ENCODE results near the gene AAK1.
"Not testable (repeated sequence)": the region's sequence is repeated elsewhere in the genome, so short reads cannot be mapped to it uniquely, and the experiment has no call there.

AAK1 gene

GRCh38 chr2:69585855-69586555 lies 57.5 kb downstream of the AAK1 start:
- H3K27me3 Mint-ChIP-seq: no peaks in the 10 kb centered on the region
- H3K4me3 Mint-ChIP-seq: peak overlapping the region; percentile 14
- H3K36me3 Mint-ChIP-seq (ENCODE audit: low read depth): peaks cover 2% of the 10 kb centered on the region
- H3K9me3 Mint-ChIP-seq: no peaks in the 10 kb centered on the region
- H3K27ac Mint-ChIP-seq: peak overlapping the region; percentile 33
- peaks cover 90% of the 10 kb centered on the region for H3K4me1 Mint-ChIP-seq (ENCODE audit: low read depth)

GRCh38 chr2:69584127-69584889 lies 59.2 kb downstream of the AAK1 start:
- Mint-ChIP-seq H3K9me3 (no peaks in the 10 kb centered on the region), H3K27me3 (no peaks in the 10 kb centered on the region), H3K36me3 (ENCODE audit: low read depth) (peaks cover 7% of the 10 kb centered on the region), H3K27ac (peak overlapping the region; percentile 81), H3K4me3 (no peak overlapping the region), H3K4me1 (ENCODE audit: low read depth) (peaks cover 89% of the 10 kb centered on the region)

DNA sequence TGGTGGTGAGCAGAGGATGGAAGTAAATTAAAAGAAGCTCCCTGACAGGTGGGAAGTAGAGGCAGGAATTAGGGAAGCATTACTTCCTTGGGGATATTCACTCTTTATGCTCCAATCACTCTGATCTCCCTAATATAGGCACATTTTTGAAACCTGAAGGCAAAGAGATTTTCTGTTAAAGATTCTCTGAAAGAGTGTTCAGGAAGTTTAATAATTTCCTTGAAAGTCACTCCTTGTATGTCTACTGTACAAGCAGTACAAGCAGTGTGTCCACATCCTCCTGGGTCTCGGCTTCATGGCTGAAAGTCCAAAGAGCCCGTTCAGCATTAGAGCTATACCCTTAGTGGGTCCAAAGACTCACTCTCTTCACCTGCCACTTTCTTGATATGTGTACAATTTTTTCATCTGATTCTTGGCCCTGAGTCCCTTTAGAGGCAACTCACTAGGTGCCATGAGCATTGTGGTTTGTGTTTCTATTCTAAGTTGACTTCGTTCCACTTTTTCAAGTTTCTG lies 60.2 kb downstream of the AAK1 start:
- Mint-ChIP-seq H3K4me1 (ENCODE audit: low read depth) (peaks cover 89% of the 10 kb centered on the region), H3K27ac (peak overlapping the region; percentile 81), H3K36me3 (ENCODE audit: low read depth) (peaks cover 7% of the 10 kb centered on the region), H3K9me3 (no peaks in the 10 kb centered on the region), H3K4me3 (peak overlapping the region; percentile 62), H3K27me3 (no peaks in the 10 kb centered on the region)

- Mint-ChIP-seq H3K36me3 (ENCODE audit: low read depth) (peaks cover 7% of the 10 kb centered on the region), H3K4me3 (peak overlapping the region; percentile 62), H3K9me3 (no peaks in the 10 kb centered on the region), H3K27me3 (no peaks in the 10 kb centered on the region), H3K27ac (peak overlapping the region; percentile 81), H3K4me1 (ENCODE audit: low read depth) (peaks cover 90% of the 10 kb centered on the region)
Measured at GRCh38 chr2:69582582-69583176, 60.9 kb downstream of the AAK1 start.

GRCh38 chr2:69581774-69582581 lies 61.6 kb downstream of the AAK1 start:
- peaks cover 7% of the 10 kb centered on the region for H3K36me3 Mint-ChIP-seq (ENCODE audit: low read depth)
- H3K9me3 Mint-ChIP-seq: no peaks in the 10 kb centered on the region

GRCh38 chr2:69580486-69580885 lies 63.1 kb downstream of the AAK1 start:
- no peak overlapping the region for H3K4me3 Mint-ChIP-seq
- H3K9me3 Mint-ChIP-seq: no peaks in the 10 kb centered on the region
- peak overlapping the region; percentile 45 for H3K27ac Mint-ChIP-seq
- H3K27me3 Mint-ChIP-seq: no peaks in the 10 kb centered on the region
- H3K36me3 Mint-ChIP-seq (ENCODE audit: low read depth): peaks cover 7% of the 10 kb centered on the region
- H3K4me1 Mint-ChIP-seq (ENCODE audit: low read depth): peaks cover 95% of the 10 kb centered on the region

More at GRCh38 chr2:69581774-69582581, 61.6 kb downstream of the AAK1 start:
- Mint-ChIP-seq H3K27me3 (no peaks in the 10 kb centered on the region), H3K4me1 (ENCODE audit: low read depth) (peaks cover 97% of the 10 kb centered on the region), H3K27ac (peak overlapping the region; percentile 81), H3K4me3 (peak overlapping the region; percentile 62)

DNA sequence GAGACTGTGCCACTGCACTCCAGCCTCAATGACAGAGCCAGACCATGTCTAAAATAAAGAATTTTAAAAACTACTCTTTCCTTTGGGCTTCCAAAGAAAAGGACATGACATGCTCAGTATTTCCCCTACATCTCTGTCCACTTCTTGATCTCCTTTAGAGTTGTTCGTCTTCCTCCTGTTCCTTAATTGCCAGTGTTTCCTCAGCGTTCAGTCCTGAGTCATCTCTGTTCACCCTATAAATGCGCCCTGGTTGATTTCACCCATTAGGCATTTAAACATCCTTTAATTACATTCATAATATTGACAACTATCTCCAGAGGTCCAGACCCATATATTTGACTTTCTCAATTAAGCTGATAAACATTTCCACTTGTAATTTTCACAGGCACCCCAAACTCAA lies 64.0 kb downstream of the AAK1 start:
- Mint-ChIP-seq H3K9me3 (no peaks in the 10 kb centered on the region), H3K4me3 (no peak overlapping the region), H3K27ac (peak overlapping the region; percentile 64), H3K36me3 (ENCODE audit: low read depth) (peaks cover 7% of the 10 kb centered on the region), H3K27me3 (no peaks in the 10 kb centered on the region), H3K4me1 (ENCODE audit: low read depth) (peaks cover 88% of the 10 kb centered on the region)

- Mint-ChIP-seq H3K4me3 (no peak overlapping the region), H3K9me3 (no peaks in the 10 kb centered on the region), H3K36me3 (ENCODE audit: low read depth) (peaks cover 7% of the 10 kb centered on the region), H3K27ac (peak overlapping the region; percentile 46), H3K27me3 (no peaks in the 10 kb centered on the region), H3K4me1 (ENCODE audit: low read depth) (peaks cover 82% of the 10 kb centered on the region)
Measured at GRCh38 chr2:69578198-69578540, 65.4 kb downstream of the AAK1 start.

DNA sequence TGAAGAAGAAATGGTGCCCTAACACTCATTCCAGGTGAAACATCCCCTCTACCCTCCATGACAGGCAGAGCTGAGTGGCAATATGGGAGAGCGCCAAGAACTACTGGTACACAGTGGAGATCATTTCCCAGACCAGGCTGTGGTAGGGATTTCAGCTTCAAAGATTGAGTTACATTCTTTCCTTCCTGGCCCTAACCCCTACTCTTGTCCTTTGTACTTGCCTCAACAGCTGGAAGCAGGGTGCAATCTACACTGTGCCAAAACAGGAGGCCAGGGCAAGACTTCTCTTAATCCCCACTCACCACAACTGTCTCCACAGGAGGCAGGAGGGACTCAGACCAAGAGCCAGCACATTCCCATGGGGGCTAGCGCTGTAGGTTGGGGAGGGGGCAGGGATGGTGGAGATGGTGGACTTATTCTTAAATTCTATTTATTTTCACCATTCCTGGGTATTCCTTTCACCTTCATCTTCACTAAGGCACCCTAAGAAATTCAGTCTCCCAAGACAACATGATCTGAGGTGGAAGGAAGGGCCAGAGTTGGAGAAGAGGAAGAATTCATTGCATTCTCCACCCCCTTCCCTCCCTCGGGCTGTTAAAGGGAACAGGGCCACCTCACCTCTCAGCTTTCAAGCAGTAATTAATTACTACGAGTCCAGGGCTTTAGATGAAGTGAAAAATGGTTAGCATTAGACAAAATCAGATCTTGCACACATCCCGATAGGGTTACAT lies 65.9 kb downstream of the AAK1 start:
- Mint-ChIP-seq H3K27ac (peak overlapping the region; percentile 46), H3K36me3 (ENCODE audit: low read depth) (peaks cover 10% of the 10 kb centered on the region)

DNA sequence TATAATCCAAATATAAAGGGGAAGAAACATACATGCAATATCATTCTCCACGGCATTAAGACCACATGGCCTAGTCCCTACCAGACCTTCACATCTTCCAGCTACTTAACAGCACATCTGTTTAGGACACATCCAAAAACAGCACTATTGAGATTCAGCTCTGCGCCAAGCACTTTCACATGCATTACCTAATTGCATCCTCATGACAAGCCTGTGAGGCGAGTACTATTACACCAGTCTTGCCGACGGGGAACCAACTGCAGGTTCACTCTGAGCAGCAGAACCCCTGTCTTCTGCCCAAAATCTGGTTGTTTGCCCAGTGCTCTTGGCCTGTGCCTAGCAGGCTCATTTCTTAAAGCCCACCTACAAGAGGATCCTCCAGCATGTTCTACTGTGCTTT lies 66.7 kb downstream of the AAK1 start:
- no peaks in the 10 kb centered on the region for H3K9me3 Mint-ChIP-seq
- no peak overlapping the region for H3K4me3 Mint-ChIP-seq
- H3K27ac Mint-ChIP-seq: peak overlapping the region; percentile 14
- H3K4me1 Mint-ChIP-seq (ENCODE audit: low read depth): peaks cover 78% of the 10 kb centered on the region
- no peaks in the 10 kb centered on the region for H3K27me3 Mint-ChIP-seq
- peaks cover 10% of the 10 kb centered on the region for H3K36me3 Mint-ChIP-seq (ENCODE audit: low read depth)

More for the DNA sequence above, 65.9 kb downstream of the AAK1 start:
- Mint-ChIP-seq H3K4me1 (ENCODE audit: low read depth) (peaks cover 82% of the 10 kb centered on the region), H3K4me3 (no peak overlapping the region), H3K9me3 (no peaks in the 10 kb centered on the region), H3K27me3 (no peaks in the 10 kb centered on the region)

GRCh38 chr2:69575926-69576325 lies 67.6 kb downstream of the AAK1 start:
- H3K27ac Mint-ChIP-seq: no peak overlapping the region
- H3K4me1 Mint-ChIP-seq (ENCODE audit: low read depth): peaks cover 79% of the 10 kb centered on the region
- H3K4me3 Mint-ChIP-seq: no peak overlapping the region
- H3K36me3 Mint-ChIP-seq (ENCODE audit: low read depth): peaks cover 10% of the 10 kb centered on the region
- no peaks in the 10 kb centered on the region for H3K9me3 Mint-ChIP-seq
- H3K27me3 Mint-ChIP-seq: no peaks in the 10 kb centered on the region

GRCh38 chr2:69575371-69575770 lies 68.2 kb downstream of the AAK1 start:
- not testable (repeated sequence) for H3K27ac Mint-ChIP-seq; H3K36me3 Mint-ChIP-seq (ENCODE audit: low read depth)

GRCh38 chr2:69572641-69573040 lies 70.9 kb downstream of the AAK1 start:
- H3K4me3 Mint-ChIP-seq: no peak overlapping the region
- peak overlapping the region; percentile 27 for H3K27ac Mint-ChIP-seq
- no peaks in the 10 kb centered on the region for H3K27me3 Mint-ChIP-seq
- peaks cover 78% of the 10 kb centered on the region for H3K4me1 Mint-ChIP-seq (ENCODE audit: low read depth)
- no peaks in the 10 kb centered on the region for H3K9me3 Mint-ChIP-seq
- peaks cover 3% of the 10 kb centered on the region for H3K36me3 Mint-ChIP-seq (ENCODE audit: low read depth)

More at GRCh38 chr2:69575371-69575770, 68.2 kb downstream of the AAK1 start:
- H3K9me3 Mint-ChIP-seq, H3K4me3 Mint-ChIP-seq, H3K27me3 Mint-ChIP-seq: not testable (repeated sequence)
- H3K4me1 Mint-ChIP-seq (ENCODE audit: low read depth): peaks cover 81% of the 10 kb centered on the region

DNA sequence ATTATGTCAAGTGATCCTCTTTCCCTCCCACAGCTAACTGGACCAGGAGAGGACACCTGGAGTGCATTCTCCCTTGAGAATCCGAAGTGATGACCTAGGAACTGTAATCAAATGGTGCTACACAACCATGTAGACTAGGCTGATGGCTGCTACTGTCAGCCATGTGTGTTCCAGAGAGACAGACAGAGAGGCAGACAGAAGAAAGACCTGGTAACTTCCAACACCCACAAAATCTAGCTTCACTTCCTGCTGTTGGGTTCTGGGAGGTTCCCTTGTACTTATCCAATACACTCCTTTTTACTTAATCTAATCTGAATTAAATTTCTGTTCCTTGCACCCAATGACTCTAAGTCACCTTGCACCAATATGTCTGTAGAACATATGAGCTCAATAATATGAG lies 72.3 kb downstream of the AAK1 start:
- H3K9me3 Mint-ChIP-seq: no peaks in the 10 kb centered on the region
- H3K4me1 Mint-ChIP-seq (ENCODE audit: low read depth): peaks cover 78% of the 10 kb centered on the region
- peak overlapping the region; percentile 83 for H3K27ac Mint-ChIP-seq
- peaks cover 3% of the 10 kb centered on the region for H3K36me3 Mint-ChIP-seq (ENCODE audit: low read depth)
- H3K4me3 Mint-ChIP-seq: no peak overlapping the region
- H3K27me3 Mint-ChIP-seq: no peaks in the 10 kb centered on the region

All from stimulated activated naive CD8-positive, alpha-beta T cell treated with anti-CD3 and anti-CD28 coated beads, Interleukin-15, Interleukin-2, amounts not matched to agents 100 ng/mL and 50 ng/mL, for 24 hours (primary cell).